HepG2 (cell line): ENCODE data around the gene SAXO2. TPM values are rescaled to one million over a fixed set of nuclear protein-coding genes. Genes with fewer than 3 reads are reported as not detected.

Experiments used
- ATF6 ChIP-seq: sonication (generic); formaldehyde crosslinking; conservative IDR thresholded peaks from 2 replicates; pipeline ENCODE4 v1.4.0; 2020; ENCODE audit warnings: missing genetic modification reagents
- ATM ChIP-seq: fragments of 450-650 bp; IDR thresholded peaks from 2 replicates; pipeline ENCODE4 v1.7.1; 2017; ENCODE audit warnings: mild to moderate bottlenecking, borderline replicate concordance
- GFI1 ChIP-seq: sonication (generic); formaldehyde crosslinking; IDR thresholded peaks from 2 replicates; pipeline ENCODE4 v1.5.0; 2020; ENCODE audit warnings: missing genetic modification reagents, mild to moderate bottlenecking, borderline replicate concordance
- HOXD1 ChIP-seq: sonication (generic); formaldehyde crosslinking; IDR thresholded peaks from 2 replicates; pipeline ENCODE4 v1.5.0; 2020; ENCODE audit warnings: missing genetic modification reagents
- JUNB ChIP-seq: sonication (generic); formaldehyde crosslinking; IDR thresholded peaks from 2 replicates; pipeline ENCODE4 v1.8.0; 2022; ENCODE audit warnings: missing genetic modification reagents, mild to moderate bottlenecking, borderline replicate concordance
- KDM4B ChIP-seq: sonication (generic); formaldehyde crosslinking; IDR thresholded peaks from 2 replicates; pipeline ENCODE4 v1.4.0; 2020; ENCODE audit warnings: missing genetic modification reagents
- NFIB ChIP-seq: sonication (generic); formaldehyde crosslinking; IDR thresholded peaks from 2 replicates; pipeline ENCODE4 v1.9.0; 2021; ENCODE audit warnings: missing genetic modification reagents, mild to moderate bottlenecking, borderline replicate concordance
- NR2C2 ChIP-seq: sonication (generic); formaldehyde crosslinking; IDR thresholded peaks from 2 replicates; pipeline ENCODE4 v1.4.0; 2020; ENCODE audit warnings: missing genetic modification reagents, mild to moderate bottlenecking, moderate library complexity, borderline replicate concordance
- POLR2AphosphoS5 ChIP-seq: IDR thresholded peaks from 2 replicates; pipeline ENCODE4 v1.6.1; 2012; ENCODE audit warnings: low read depth, low read length
- RFXAP ChIP-seq: sonication (generic); formaldehyde crosslinking; IDR thresholded peaks from 2 replicates; pipeline ENCODE4 v1.4.0; 2020; ENCODE audit warnings: missing genetic modification reagents, borderline replicate concordance
- STAT6 ChIP-seq: sonication (generic); formaldehyde crosslinking; IDR thresholded peaks from 2 replicates; pipeline ENCODE4 v1.4.0; 2020; ENCODE audit warnings: missing genetic modification reagents, mild to moderate bottlenecking, borderline replicate concordance
- TIGD3 ChIP-seq: sonication (generic); formaldehyde crosslinking; IDR thresholded peaks from 2 replicates; pipeline ENCODE4 v1.5.1; 2020; ENCODE audit warnings: mild to moderate bottlenecking, missing genetic modification reagents, borderline replicate concordance
- ZFP62 ChIP-seq: sonication (generic); formaldehyde crosslinking; IDR thresholded peaks from 2 replicates; pipeline ENCODE4 v1.4.0; 2020; ENCODE audit warnings: missing genetic modification reagents
- ZFYVE20 ChIP-seq: sonication (generic); formaldehyde crosslinking; IDR thresholded peaks from 2 replicates; pipeline ENCODE4 v1.8.0; 2023; ENCODE audit warnings: low read depth, mild to moderate bottlenecking, moderate library complexity, missing genetic modification reagents, borderline replicate concordance
- ZNF121 ChIP-seq: sonication (generic); formaldehyde crosslinking; IDR thresholded peaks from 2 replicates; pipeline ENCODE4 v1.5.0; 2020; ENCODE audit warnings: mild to moderate bottlenecking, missing genetic modification reagents
- ZNF275 ChIP-seq: sonication (generic); formaldehyde crosslinking; IDR thresholded peaks from 2 replicates; pipeline ENCODE4 v1.8.0; 2022; ENCODE audit warnings: missing genetic modification reagents, mild to moderate bottlenecking, inconsistent platforms, borderline replicate concordance
- ZNF3 ChIP-seq: IDR thresholded peaks from 2 replicates; pipeline ENCODE4 v1.7.0; 2017; ENCODE audit warnings: inconsistent platforms
- ZNF460 ChIP-seq: sonication (generic); formaldehyde crosslinking; IDR thresholded peaks from 2 replicates; pipeline ENCODE4 v1.5.1; 2020; ENCODE audit warnings: missing genetic modification reagents, mild to moderate bottlenecking, borderline replicate concordance
- ZNF512B ChIP-seq: sonication (generic); formaldehyde crosslinking; IDR thresholded peaks from 2 replicates; pipeline ENCODE4 v1.5.1; 2020; ENCODE audit warnings: missing genetic modification reagents, mild to moderate bottlenecking, borderline replicate concordance
- ZNF776 ChIP-seq: sonication (generic); formaldehyde crosslinking; IDR thresholded peaks from 2 replicates; pipeline ENCODE4 v1.4.0; 2020; ENCODE audit warnings: mild to moderate bottlenecking, missing genetic modification reagents
- ZSCAN20 ChIP-seq: sonication (generic); formaldehyde crosslinking; IDR thresholded peaks from 2 replicates; pipeline ENCODE4 v1.4.0; 2020; ENCODE audit warnings: missing genetic modification reagents, mild to moderate bottlenecking, borderline replicate concordance
- polyA plus RNA-seq, 8 experiments: library from polyadenylated mRNA; depleted of rRNA in 3 of 8; stranded (reverse) in 7 of 8; unstranded in 1 of 8; fragments of >200 nt; fragmentation: Illumina TruSeq in 4 of 8; extraction: Trizol in 4 of 8; gene quantifications; 2 replicates each; pipeline versions ENCODE4 v1.2.1 to v1.2.3, GENCODE V29; 2011 to 2016; ENCODE audit warnings: low read depth in 4 of 8, missing spikeins in 1 of 8, mixed read lengths in 1 of 8; ENCODE audit not compliant: insufficient read depth in 1 of 8
- total RNA-seq, 5 experiments: library from RNA; depleted of rRNA; stranded (reverse); fragments of >200 nt; fragmentation: Illumina TruSeq; extraction: Trizol; gene quantifications; 2 replicates each; pipeline ENCODE4 v1.2.3, GENCODE V29; 2016; ENCODE audit warnings: low read depth in 1 of 5

SAXO2 gene
- total and polyA plus RNA-seq, 2 of the 13 experiments (the other 11 are each of a cell fraction or from before 2014, with no cell fraction given): 0.01 to 1.5 TPM

- TF ChIP-seq STAT6 (no peak), TIGD3 (CRISPR knock-in tag) (no peak), ZFP62 (CRISPR knock-in tag) (no peak), ZNF512B (CRISPR knock-in tag) (no peak), GFI1 (CRISPR knock-in tag) (peak; percentile 80), NR2C2 (CRISPR knock-in tag) (no peak), HOXD1 (CRISPR knock-in tag) (peak; percentile 79; the same call in 1 of the 2 replicates), RFXAP (no peak), ATM (no peak), ZNF275 (no peak), ZNF121 (CRISPR knock-in tag) (no peak), KDM4B (no peak), ZNF460 (CRISPR knock-in tag) (no peak), NFIB (CRISPR knock-in tag) (no peak), ZFYVE20 (no peak), ZNF3 (no peak), POLR2AphosphoS5 (no peak), JUNB (CRISPR knock-in tag) (no peak; the same call in 1 of the 2 replicates), ZNF776 (CRISPR knock-in tag) (no peak), ZSCAN20 (no peak), ATF6 (CRISPR knock-in tag) (no peak)
Measured at GRCh38 chr15:82263350-82263749, 732 bp downstream of the SAXO2 start (continued).
